HCT116 (cell line): ENCODE measurements around the gene HES6.

Source experiments
- ATF3 ChIP-seq: IDR thresholded peaks from 2 replicates; pipeline ENCODE4 v1.6.1; 2012
- CEBPB ChIP-seq: IDR thresholded peaks from 2 replicates; pipeline ENCODE4 v1.6.1; 2012; ENCODE audit warnings: low read depth
- CTCF ChIP-seq, 3 experiments: fragments of 200-600 bp in 1 of 3; sonication (generic) in 1 of 3; IDR thresholded peaks in 2 of 3; conservative IDR thresholded peaks in 1 of 3; 2 replicates each; pipeline ENCODE4 v1.5.1; 2012 to 2017; ENCODE audit warnings: low read depth in 2 of 3, low read length in 2 of 3, antibody characterized with exemption in 1 of 3, borderline replicate concordance in 1 of 3, control low read depth in 1 of 3, mild to moderate bottlenecking in 1 of 3, mixed read lengths in 1 of 3, mixed run types in 1 of 3, moderate library complexity in 1 of 3; ENCODE audit not compliant: insufficient read depth in 1 of 3
- ELF1 ChIP-seq: IDR thresholded peaks from 2 replicates; pipeline ENCODE4 v1.6.1; 2012; ENCODE audit warnings: low read depth, borderline replicate concordance
- EZH2 ChIP-seq: fragments of 200-600 bp; sonication (generic); IDR thresholded peaks from 2 replicates; pipeline ENCODE4 v1.6.1; 2017; ENCODE audit warnings: antibody characterized with exemption, mixed run types
- EZH2phosphoT487 ChIP-seq: fragments of 200-600 bp; IDR thresholded peaks from 2 replicates; pipeline ENCODE4 v1.6.1; 2018; ENCODE audit warnings: antibody characterized with exemption, borderline replicate concordance
- POLR2A ChIP-seq: IDR thresholded peaks from 2 replicates; pipeline ENCODE4 v1.7.0; 2011; ENCODE audit warnings: borderline replicate concordance; ENCODE audit not compliant: insufficient read depth, insufficient read length; ENCODE audit errors: extremely low read depth
- POLR2AphosphoS5 ChIP-seq: IDR thresholded peaks from 2 replicates; pipeline ENCODE4 v1.6.1; 2011; ENCODE audit warnings: mild to moderate bottlenecking, low read depth, low read length, moderate library complexity
- REST ChIP-seq: IDR thresholded peaks from 2 replicates; pipeline ENCODE4 v1.6.1; 2012; ENCODE audit warnings: low read depth
- SIN3A ChIP-seq: IDR thresholded peaks from 2 replicates; pipeline ENCODE4 v1.6.1; 2012; ENCODE audit warnings: low read depth
- SRF ChIP-seq: IDR thresholded peaks from 2 replicates; pipeline ENCODE4 v1.6.1; 2012; ENCODE audit warnings: low read depth
- TCF7L2 ChIP-seq: IDR thresholded peaks from 2 replicates; pipeline ENCODE4 v1.7.0; 2011; ENCODE audit warnings: borderline replicate concordance, inconsistent platforms; ENCODE audit not compliant: insufficient read depth, insufficient read length; ENCODE audit errors: extremely low read depth
- YY1 ChIP-seq: IDR thresholded peaks from 2 replicates; pipeline ENCODE4 v1.6.1; 2011; ENCODE audit warnings: low read length, low read depth, moderate library complexity, mild to moderate bottlenecking; ENCODE audit not compliant: insufficient replicate concordance; ENCODE audit errors: extremely low read depth
- ZBTB33 ChIP-seq: IDR thresholded peaks from 2 replicates; pipeline ENCODE4 v1.6.1; 2011; ENCODE audit warnings: mild to moderate bottlenecking, low read length, moderate library complexity; ENCODE audit not compliant: insufficient replicate concordance; ENCODE audit errors: extremely low read depth

- peak in 2 of 3 experiments; percentile 26 to 30; a peak in 3 of 6 replicates for TF ChIP-seq CTCF (IDR thresholded peaks at IDR 0.05 in 2 of 3, conservative IDR thresholded peaks at IDR 0.05 in 1 of 3; ENCODE audit: borderline replicate concordance in 1 of 3, insufficient read depth in 1 of 3, low read depth in 2 of 3, low read length in 2 of 3)
- no peak for TF ChIP-seq ATF3
- TF ChIP-seq CEBPB, result no peak
- TF ChIP-seq EZH2phosphoT487, result no peak
- no peak for TF ChIP-seq SIN3A
- TF ChIP-seq TCF7L2, result no peak
- no peak for TF ChIP-seq YY1
- no peak for TF ChIP-seq REST
- TF ChIP-seq POLR2A, result no peak
- TF ChIP-seq SRF, result no peak
- no peak for TF ChIP-seq POLR2AphosphoS5
- TF ChIP-seq ZBTB33, result no peak
- TF ChIP-seq ELF1, result no peak
- no peak for TF ChIP-seq EZH2
These were observed 37.9 kb upstream of the HES6 start for GRCh38 chr2:238277695-238278094.
